Naive B cell (primary cell): ENCODE data around the gene NODAL. TPM values are rescaled to one million over a fixed set of nuclear protein-coding genes. Genes with fewer than 3 reads are reported as not detected.
A peak's percentile ranks its signal among the peaks of the same experiment; 100 is the strongest.
"Not testable (repeated sequence)": the region's sequence is repeated elsewhere in the genome, so short reads cannot be mapped to it uniquely, and the experiment has no call there.

Source experiments
- ATAC-seq, 2 donors: fragments of 150-1000 bp; cut with Tn5 transposase; 2 replicates each; pipeline ENCODE4 v1.10.0; 2021; ENCODE audit warnings: low read depth in 2 of 2, mild to moderate bottlenecking in 2 of 2, moderate library complexity in 2 of 2
- DNase-seq: peaks from one replicate; pipeline ENCODE4 v3.0.0; 2022
- H3K27ac Mint-ChIP-seq, 6 donors: one replicate each; pipeline ENCODE4 v1.8.0; 2020 to 2022; ENCODE audit warnings: mild to moderate bottlenecking in 6 of 6, mixed read lengths in 6 of 6, moderate library complexity in 5 of 6, inconsistent platforms in 2 of 6
- H3K27me3 Mint-ChIP-seq, 3 donors: one replicate each; pipeline ENCODE4 v1.8.0; 2021 to 2022; ENCODE audit warnings: mixed read lengths in 3 of 3, mild to moderate bottlenecking in 1 of 3
- H3K36me3 Mint-ChIP-seq, 2 donors: one replicate each; pipeline ENCODE4 v1.8.0; 2020 to 2022; ENCODE audit warnings: mixed read lengths in 2 of 2, inconsistent platforms in 1 of 2, mild to moderate bottlenecking in 1 of 2
- H3K4me1 Mint-ChIP-seq, 3 donors: one replicate each; pipeline ENCODE4 v1.8.0; 2020 to 2022; ENCODE audit warnings: mixed read lengths in 3 of 3, inconsistent platforms in 1 of 3, mild to moderate bottlenecking in 1 of 3, moderate library complexity in 1 of 3
- H3K4me3 Mint-ChIP-seq, 8 donors: one replicate each; pipeline ENCODE4 v1.8.0; 2020 to 2022; ENCODE audit warnings: mild to moderate bottlenecking in 8 of 8, mixed read lengths in 8 of 8, moderate library complexity in 8 of 8, inconsistent platforms in 2 of 8
- H3K9me3 Mint-ChIP-seq, 7 donors: one replicate each; pipeline ENCODE4 v1.8.0; 2020 to 2022; ENCODE audit warnings: mixed read lengths in 7 of 7, mild to moderate bottlenecking in 5 of 7, inconsistent platforms in 2 of 7, moderate library complexity in 1 of 7
- polyA plus RNA-seq, 6 donors: library from polyadenylated mRNA; unstranded; fragments of 300-500 nt; fragmentation: Illumina TruSeq; gene quantifications; one replicate each; pipeline ENCODE4 v1.2.3, GENCODE V29; 2021; ENCODE audit warnings: low read depth in 6 of 6

Gene NODAL
- not detected for polyA plus RNA-seq

- no peaks in the 10 kb centered on the region for H3K36me3 Mint-ChIP-seq
- DNase-seq = no peak
- peaks cover 6 to 13% (median 7%) of the 10 kb centered on the region in 3 donors for H3K4me1 Mint-ChIP-seq
- peaks cover 0 to 3% (median 0%) of the 10 kb centered on the region in 7 donors for H3K9me3 Mint-ChIP-seq
- peak within 1 kb of the TSS; percentile 55 to 88 (median 72) for H3K4me3 Mint-ChIP-seq
- peaks cover 33 to 52% (median 38%) of the 10 kb centered on the region in 3 donors for H3K27me3 Mint-ChIP-seq
- ATAC-seq = peak; percentile 37 to 40
- H3K27ac Mint-ChIP-seq = peak within 1 kb of the TSS in 1 of 6 donors; percentile 47
Observed at GRCh38 chr10:70441161-70441894, at the start of gene NODAL. TSS of gene NODAL (minus strand) at chr10:70441681. CDS start at chr10:70441667, 14 bp downstream.

- ATAC-seq (no peak), DNase-seq (no peak)
- Mint-ChIP-seq H3K27me3 (no peaks in the 10 kb centered on the region), H3K9me3 (no peaks in the 10 kb centered on the region), H3K4me3 (peak overlapping the region in 6 of 8 donors; percentile 30 to 86 (median 44)), H3K27ac (peak overlapping the region; percentile 49 to 93 (median 84)), H3K36me3 (peaks cover 0 to 7% of the 10 kb centered on the region in 2 donors), H3K4me1 (peaks cover 41 to 68% (median 59%) of the 10 kb centered on the region in 3 donors)
Observed at GRCh38 chr10:70490142-70490541, 48.7 kb upstream of the NODAL start.

- Mint-ChIP-seq H3K4me3 (no peak overlapping the region), H3K27me3 (no peaks in the 10 kb centered on the region), H3K36me3 (peaks cover 0 to 7% of the 10 kb centered on the region in 2 donors), H3K9me3 (no peaks in the 10 kb centered on the region), H3K27ac (peak overlapping the region in 2 of 6 donors; percentile 6 to 21), H3K4me1 (peaks cover 21 to 49% (median 39%) of the 10 kb centered on the region in 3 donors)
- DNase-seq (no peak), ATAC-seq (no peak)
Observed at GRCh38 chr10:70487824-70488223, 46.3 kb upstream of the NODAL start.

DNA sequence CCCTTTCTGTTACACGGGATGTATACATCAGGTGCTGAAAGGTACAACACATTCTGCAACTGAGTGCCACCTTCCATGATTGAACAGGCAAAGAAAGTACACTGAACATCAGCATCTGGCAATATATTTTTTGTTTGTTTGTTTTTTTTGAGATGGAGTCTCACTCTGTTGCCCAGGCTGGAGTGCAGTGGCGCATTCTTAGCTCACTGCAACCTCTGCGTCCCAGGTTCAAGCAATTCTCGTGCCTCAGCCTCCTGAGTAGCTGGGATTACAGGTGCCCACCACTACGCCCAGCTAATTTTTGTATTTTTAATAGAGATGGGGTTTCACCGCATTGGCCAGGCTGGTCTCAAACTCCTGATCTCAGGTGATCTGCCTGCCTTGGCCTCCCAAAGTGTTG, 42.4 kb upstream of the NODAL start:
- peak overlapping the region in 1 of 6 donors; percentile 59 for H3K27ac Mint-ChIP-seq
- DNase-seq, H3K4me3 Mint-ChIP-seq, H3K9me3 Mint-ChIP-seq, ATAC-seq, H3K36me3 Mint-ChIP-seq, H3K27me3 Mint-ChIP-seq: not testable (repeated sequence)
- peaks cover 27 to 49% (median 33%) of the 10 kb centered on the region in 3 donors for H3K4me1 Mint-ChIP-seq

- H3K4me3 Mint-ChIP-seq = no peak overlapping the region
- peaks cover 0 to 8% (median 0%) of the 10 kb centered on the region in 3 donors for H3K27me3 Mint-ChIP-seq
- H3K27ac Mint-ChIP-seq = peak overlapping the region in 2 of 6 donors; percentile 66 to 90
- no peak for DNase-seq
- peaks cover 28 to 43% (median 30%) of the 10 kb centered on the region in 3 donors for H3K4me1 Mint-ChIP-seq
- H3K9me3 Mint-ChIP-seq = no peaks in the 10 kb centered on the region
- peaks cover 0 to 7% of the 10 kb centered on the region in 2 donors for H3K36me3 Mint-ChIP-seq
- no peak for ATAC-seq
Observed at GRCh38 chr10:70482982-70483760, 41.7 kb upstream of the NODAL start.

DNA sequence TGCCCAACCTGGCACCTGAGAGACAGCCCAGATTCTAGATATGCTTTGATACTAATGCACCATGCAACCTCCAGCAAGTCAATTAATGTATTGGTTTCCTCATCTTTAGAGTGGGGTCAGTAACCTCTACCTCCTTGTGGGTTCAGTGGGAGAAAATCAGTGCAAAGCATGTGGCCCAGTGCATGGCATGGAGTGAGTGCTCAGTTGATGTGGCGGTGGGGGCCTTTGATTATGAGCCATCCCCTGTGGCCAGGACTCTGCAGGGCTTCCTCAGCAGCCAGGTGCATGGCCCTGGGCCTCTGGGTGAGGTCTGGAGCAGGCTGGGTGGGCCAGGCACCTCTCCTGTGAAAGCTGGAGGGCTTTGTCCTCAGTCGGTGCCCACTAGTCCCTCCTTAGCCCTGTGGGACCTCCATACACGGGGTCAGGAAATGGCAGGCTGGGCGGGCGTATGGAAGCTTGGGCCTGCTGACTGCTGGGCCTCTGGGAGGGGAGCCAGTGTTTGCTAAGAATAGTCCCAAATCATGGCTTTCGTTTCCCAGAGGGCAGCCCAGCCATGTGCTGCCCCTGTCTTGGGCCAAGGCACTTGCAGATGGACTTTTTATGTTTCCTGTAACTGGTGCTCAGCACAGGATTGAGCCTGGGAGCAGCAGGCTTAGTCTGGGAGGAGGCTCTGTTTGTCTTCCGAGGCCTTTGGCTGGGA, 40.5 kb upstream of the NODAL start:
- H3K36me3 Mint-ChIP-seq = peaks cover 0 to 7% of the 10 kb centered on the region in 2 donors
- no peaks in the 10 kb centered on the region for H3K9me3 Mint-ChIP-seq
- peak overlapping the region in 4 of 6 donors; percentile 5 to 94 (median 80) for H3K27ac Mint-ChIP-seq
- peaks cover 0 to 8% (median 0%) of the 10 kb centered on the region in 3 donors for H3K27me3 Mint-ChIP-seq
- ATAC-seq (no peak), DNase-seq (no peak)
- H3K4me3 Mint-ChIP-seq = peak overlapping the region in 5 of 8 donors; percentile 11 to 61 (median 37)
- H3K4me1 Mint-ChIP-seq = peaks cover 36 to 51% (median 37%) of the 10 kb centered on the region in 3 donors

DNA sequence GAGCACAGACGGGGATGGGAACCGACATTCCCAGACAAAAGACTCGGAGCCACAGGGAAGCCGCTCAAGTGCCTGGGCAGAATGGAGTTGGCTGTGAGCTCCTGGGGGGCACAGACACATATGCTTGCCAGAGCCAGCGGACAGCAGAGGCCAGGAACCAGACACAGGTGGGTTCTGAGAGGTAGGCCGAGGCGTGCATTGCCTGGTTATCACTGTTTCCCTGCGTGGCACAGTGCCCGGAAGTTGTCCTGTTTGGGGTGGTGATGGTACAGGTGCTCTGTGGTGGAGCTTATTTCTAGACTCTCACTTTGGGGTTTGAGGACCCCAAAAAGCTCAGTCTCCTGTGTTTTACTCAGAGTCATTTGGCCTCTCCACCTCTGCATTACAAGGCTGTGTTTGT, 39.6 kb upstream of the NODAL start:
- no peak for ATAC-seq
- DNase-seq = no peak
- H3K9me3 Mint-ChIP-seq = no peaks in the 10 kb centered on the region
- H3K27me3 Mint-ChIP-seq = peaks cover 0 to 8% (median 0%) of the 10 kb centered on the region in 3 donors
- peak overlapping the region in 4 of 6 donors; percentile 69 to 94 (median 90) for H3K27ac Mint-ChIP-seq
- peak overlapping the region in 6 of 8 donors; percentile 80 to 91 (median 88) for H3K4me3 Mint-ChIP-seq
- peaks cover 36 to 54% (median 37%) of the 10 kb centered on the region in 3 donors for H3K4me1 Mint-ChIP-seq
- peaks cover 0 to 4% of the 10 kb centered on the region in 2 donors for H3K36me3 Mint-ChIP-seq

- Mint-ChIP-seq H3K27ac (peak overlapping the region; percentile 33 to 94 (median 90)), H3K27me3 (peaks cover 0 to 8% (median 0%) of the 10 kb centered on the region in 3 donors), H3K36me3 (no peaks in the 10 kb centered on the region), H3K4me3 (peak overlapping the region; percentile 64 to 91 (median 86)), H3K4me1 (peaks cover 36 to 54% (median 37%) of the 10 kb centered on the region in 3 donors), H3K9me3 (no peaks in the 10 kb centered on the region)
- peak; percentile 54 to 68 for ATAC-seq
- DNase-seq = peak; percentile 59
Observed at GRCh38 chr10:70480239-70480861, 38.9 kb upstream of the NODAL start.

DNA sequence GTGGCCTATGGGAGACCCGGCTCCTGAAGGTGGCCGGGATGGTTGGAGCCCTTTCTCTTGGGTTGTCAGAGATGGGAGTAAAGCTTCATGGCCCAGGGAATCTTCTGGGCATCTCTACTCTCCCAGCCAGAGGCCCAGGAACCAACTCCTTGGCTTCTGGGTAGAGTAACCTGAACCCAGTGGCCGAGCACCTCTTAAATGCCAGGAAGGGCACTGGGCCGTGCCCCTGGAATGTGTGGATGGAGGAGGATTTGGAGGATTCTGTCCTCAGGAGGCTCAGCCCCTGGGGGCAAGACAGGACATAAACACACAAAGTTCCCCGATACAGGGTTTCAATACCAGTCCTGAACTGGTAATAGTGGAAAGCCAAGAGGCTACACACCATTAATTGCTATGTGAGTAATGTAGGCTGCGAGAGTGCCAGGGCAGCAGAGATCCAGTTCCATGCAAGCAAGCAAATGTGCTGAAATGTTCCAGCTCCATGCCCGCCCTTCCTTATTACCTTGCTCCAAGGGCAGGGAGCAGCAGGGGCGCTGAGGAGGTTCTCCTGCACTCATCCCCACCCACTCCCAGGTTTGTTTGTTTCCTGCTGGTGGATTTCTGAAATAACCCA, 38.3 kb upstream of the NODAL start:
- peaks cover 0 to 8% (median 0%) of the 10 kb centered on the region in 3 donors for H3K27me3 Mint-ChIP-seq
- peak overlapping the region; percentile 33 to 94 (median 85) for H3K27ac Mint-ChIP-seq
- H3K4me1 Mint-ChIP-seq = peaks cover 36 to 54% (median 41%) of the 10 kb centered on the region in 3 donors
- peak overlapping the region; percentile 73 to 91 (median 86) for H3K4me3 Mint-ChIP-seq
- no peaks in the 10 kb centered on the region for H3K36me3 Mint-ChIP-seq
- H3K9me3 Mint-ChIP-seq = no peaks in the 10 kb centered on the region
- no peak for ATAC-seq
- no peak for DNase-seq

GRCh38 chr10:70479165-70479581, 37.7 kb upstream of the NODAL start:
- H3K4me1 Mint-ChIP-seq = peaks cover 36 to 58% (median 41%) of the 10 kb centered on the region in 3 donors

DNA sequence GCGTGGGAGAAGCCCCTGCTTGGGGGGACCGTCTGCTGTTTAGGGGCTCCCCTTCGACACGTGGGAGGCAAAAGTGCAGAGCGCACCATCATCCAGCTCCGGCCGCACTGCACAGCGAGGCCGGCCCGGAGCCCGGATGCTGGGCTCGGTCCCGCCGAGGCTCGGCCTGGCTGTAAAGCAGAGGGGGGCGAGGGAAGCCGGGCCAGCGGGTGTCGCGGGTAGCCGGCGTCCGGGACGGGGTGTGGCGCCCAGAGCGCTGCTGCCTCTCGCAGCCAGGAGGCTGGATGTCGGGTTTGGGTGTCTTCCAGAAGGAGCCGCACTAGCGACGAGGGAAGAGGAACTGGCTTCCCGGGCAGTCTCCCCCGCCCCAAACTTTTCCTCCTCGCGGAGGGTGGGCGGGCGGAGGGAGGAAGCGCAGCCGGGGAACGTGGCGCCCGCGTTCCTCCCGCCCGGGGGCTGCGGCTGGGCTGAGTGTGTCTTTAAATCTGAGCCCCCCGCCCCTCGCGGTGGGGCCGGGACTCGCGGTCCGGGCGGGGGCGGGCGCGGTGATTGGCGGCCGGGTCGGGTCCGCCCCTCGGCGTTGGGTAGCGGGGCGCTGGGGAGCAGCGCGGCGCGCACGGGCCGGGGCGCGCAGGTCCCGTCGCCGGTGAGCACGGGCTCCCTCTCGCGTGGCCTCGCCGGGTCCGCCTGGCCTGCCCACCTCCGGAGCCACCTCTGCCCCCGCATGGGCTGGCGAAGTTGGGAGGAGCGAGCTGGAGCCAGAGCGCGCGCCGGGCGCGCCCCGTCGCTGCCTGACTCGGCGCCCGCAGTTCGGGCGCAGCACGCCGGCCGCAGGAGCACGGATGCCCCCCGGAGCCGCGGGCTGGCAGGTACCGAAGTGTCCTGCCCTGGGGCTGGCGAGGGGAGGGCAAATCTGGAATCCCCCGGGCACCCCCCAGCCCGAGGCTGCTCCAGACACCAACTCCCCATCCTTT, 37.0 kb upstream of the NODAL start, which contains the start of gene PALD1:
Gene PALD1 (plus strand): TSS at position 577 of the 974 bp plus-strand sequence. CDS start 47,185 bp downstream, outside the sequence.
- Mint-ChIP-seq H3K27me3 (peaks cover 0 to 8% (median 0%) of the 10 kb centered on the region in 3 donors), H3K9me3 (no peaks in the 10 kb centered on the region), H3K27ac (peak within 1 kb of the TSS in 5 of 6 donors; percentile 81 to 94 (median 89)), H3K4me3 (peak within 1 kb of the TSS; percentile 82 to 91 (median 86)), H3K36me3 (no peaks in the 10 kb centered on the region), H3K4me1 (peaks cover 36 to 58% (median 41%) of the 10 kb centered on the region in 3 donors)
- ATAC-seq (peak; percentile 14 to 26), DNase-seq (no peak)

More at GRCh38 chr10:70479165-70479581, 37.7 kb upstream of the NODAL start:
- no peaks in the 10 kb centered on the region for H3K36me3 Mint-ChIP-seq
- DNase-seq (no peak), ATAC-seq (no peak)
- H3K9me3 Mint-ChIP-seq = no peaks in the 10 kb centered on the region
- peaks cover 0 to 8% (median 0%) of the 10 kb centered on the region in 3 donors for H3K27me3 Mint-ChIP-seq
- peak overlapping the region; percentile 73 to 91 (median 86) for H3K4me3 Mint-ChIP-seq
- peak overlapping the region in 5 of 6 donors; percentile 44 to 90 (median 81) for H3K27ac Mint-ChIP-seq
